Activated T-cell treated with anti-CD3 and anti-CD28 coated beads, Interleukin-2, amount 50 U/mL, for 24 hours (primary cell): Measurements from ENCODE around the gene NR3C1.
A peak's percentile ranks its signal among the peaks of the same experiment; 100 is the strongest.

Experiments
- DNase-seq: peaks from one replicate; pipeline ENCODE4 v3.0.0-alpha.2; 2020
- H3K27ac Mint-ChIP-seq: 2 replicates; pipeline ENCODE4 v1.8.0; 2020; ENCODE audit warnings: mild to moderate bottlenecking, mixed read lengths
- H3K27me3 Mint-ChIP-seq: 2 replicates; pipeline ENCODE4 v1.8.0; 2020; ENCODE audit warnings: mixed read lengths
- H3K36me3 Mint-ChIP-seq: 2 replicates; pipeline ENCODE4 v1.8.0; 2020; ENCODE audit warnings: low read depth, mixed read lengths
- H3K4me1 Mint-ChIP-seq: 2 replicates; pipeline ENCODE4 v1.8.0; 2020; ENCODE audit warnings: low read depth, mixed read lengths
- H3K4me3 Mint-ChIP-seq: 2 replicates; pipeline ENCODE4 v1.8.0; 2020; ENCODE audit warnings: mild to moderate bottlenecking, moderate library complexity, mixed read lengths
- H3K9me3 Mint-ChIP-seq: 2 replicates; pipeline ENCODE4 v1.8.0; 2020; ENCODE audit warnings: mixed read lengths

The NR3C1 gene

GRCh38 chr5:143409926-143410325 lies 6.4 kb upstream of the NR3C1 start:
- no peak overlapping the region for H3K27ac Mint-ChIP-seq
- H3K9me3 Mint-ChIP-seq = peaks cover 8% of the 10 kb centered on the region

GRCh38 chr5:143406408-143406807 lies 2.9 kb upstream of the NR3C1 start:
- H3K4me3 Mint-ChIP-seq = peak overlapping the region; percentile 60
- H3K4me1 Mint-ChIP-seq = peaks cover 41% of the 10 kb centered on the region
- DNase-seq = no peak
- peak overlapping the region; percentile 66 for H3K27ac Mint-ChIP-seq
- no peaks in the 10 kb centered on the region for H3K27me3 Mint-ChIP-seq
- peaks cover 24% of the 10 kb centered on the region for H3K36me3 Mint-ChIP-seq
- peaks cover 8% of the 10 kb centered on the region for H3K9me3 Mint-ChIP-seq

More at GRCh38 chr5:143409926-143410325, 6.4 kb upstream of the NR3C1 start:
- H3K36me3 Mint-ChIP-seq = peaks cover 16% of the 10 kb centered on the region
- H3K27me3 Mint-ChIP-seq = no peaks in the 10 kb centered on the region
- no peak for DNase-seq
- H3K4me1 Mint-ChIP-seq = peaks cover 56% of the 10 kb centered on the region
- H3K4me3 Mint-ChIP-seq = no peak overlapping the region

- peaks cover 31% of the 10 kb centered on the region for H3K36me3 Mint-ChIP-seq
Observed at GRCh38 chr5:143405849-143406098, 2.3 kb upstream of the NR3C1 start.

DNA sequence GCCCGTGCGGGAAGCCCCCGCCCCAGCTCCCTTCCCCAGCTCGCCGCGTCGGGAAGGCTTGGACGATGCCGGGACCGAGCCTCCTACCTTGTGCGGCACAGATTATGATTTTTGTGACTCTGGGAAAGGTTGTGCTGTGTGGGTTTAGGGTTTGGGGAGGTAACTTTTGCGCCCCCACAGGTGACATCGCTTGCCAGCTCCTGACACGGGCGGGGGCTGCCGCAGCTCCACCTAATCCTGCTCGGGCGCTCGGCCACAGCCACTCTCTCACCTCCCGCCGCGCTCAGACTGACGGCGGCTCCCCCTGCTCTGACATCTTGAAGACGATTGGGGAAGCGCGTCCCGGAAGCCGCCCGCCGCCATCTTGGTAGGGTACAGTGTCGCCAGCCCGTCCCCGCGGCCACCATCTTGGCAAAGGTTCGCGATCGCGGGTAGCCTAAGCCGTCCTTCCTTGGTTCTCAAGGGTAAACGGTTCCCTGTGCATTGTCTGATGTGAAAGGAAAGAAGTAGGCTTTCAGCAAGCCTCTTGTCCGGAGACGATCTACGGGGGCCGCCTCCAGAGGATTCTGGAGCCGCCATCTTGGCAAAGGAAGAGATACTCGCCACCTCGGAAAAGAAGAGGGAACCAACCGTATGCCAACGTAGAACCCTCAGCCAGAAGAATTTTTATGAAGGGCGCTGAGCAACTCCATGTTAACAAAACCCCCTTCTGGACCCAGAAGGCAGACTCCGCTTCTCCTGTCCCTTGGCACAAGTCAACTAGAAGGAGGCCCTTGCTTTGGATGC lies 1.8 kb upstream of the NR3C1 start:
- H3K27ac Mint-ChIP-seq = peak overlapping the region; percentile 99
- peak overlapping the region; percentile 87 for H3K4me3 Mint-ChIP-seq
- peak; percentile 92 for DNase-seq
- peaks cover 8% of the 10 kb centered on the region for H3K9me3 Mint-ChIP-seq
- H3K4me1 Mint-ChIP-seq = peaks cover 49% of the 10 kb centered on the region
- peaks cover 36% of the 10 kb centered on the region for H3K36me3 Mint-ChIP-seq
- H3K27me3 Mint-ChIP-seq = no peaks in the 10 kb centered on the region

More at GRCh38 chr5:143405849-143406098, 2.3 kb upstream of the NR3C1 start:
- Mint-ChIP-seq H3K4me1 (peaks cover 47% of the 10 kb centered on the region), H3K27me3 (no peaks in the 10 kb centered on the region), H3K4me3 (peak overlapping the region; percentile 87), H3K27ac (peak overlapping the region; percentile 99), H3K9me3 (peaks cover 8% of the 10 kb centered on the region)
- DNase-seq = no peak

DNA sequence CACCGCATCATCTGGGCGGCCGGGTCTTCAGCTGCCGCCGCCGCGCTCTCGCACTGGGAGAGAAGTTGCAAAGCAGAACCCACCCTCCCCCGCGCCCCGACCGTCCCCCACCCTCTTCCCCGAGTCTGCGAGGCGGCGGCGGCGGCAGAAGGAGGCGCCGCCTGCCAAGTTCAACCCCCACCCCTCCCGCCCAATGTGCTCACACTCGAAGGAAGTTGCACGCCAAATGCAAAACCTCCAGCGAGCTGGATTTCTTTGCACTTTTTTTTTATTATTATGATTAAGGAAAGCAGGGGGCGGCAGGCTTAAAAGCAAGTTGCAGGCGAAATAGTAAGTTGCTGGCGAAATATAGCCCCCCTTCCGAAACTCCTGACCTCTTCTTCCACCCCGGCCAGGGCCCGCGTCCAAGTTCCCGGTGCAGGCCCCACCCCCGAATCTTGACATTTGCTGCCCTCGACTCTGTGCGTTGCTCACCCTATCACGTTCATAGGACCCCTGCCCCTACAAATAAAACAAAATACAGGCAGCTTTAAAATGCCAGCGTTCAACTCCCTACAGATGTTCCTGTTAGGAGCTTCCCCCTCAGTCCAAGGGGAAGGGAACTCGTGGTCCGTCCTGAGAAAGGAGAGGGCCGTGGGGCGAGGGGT lies 1.1 kb upstream of the NR3C1 start:
- H3K27ac Mint-ChIP-seq = peak overlapping the region; percentile 99
- peaks cover 8% of the 10 kb centered on the region for H3K9me3 Mint-ChIP-seq
- H3K4me1 Mint-ChIP-seq = peaks cover 50% of the 10 kb centered on the region
- H3K27me3 Mint-ChIP-seq = no peaks in the 10 kb centered on the region
- H3K4me3 Mint-ChIP-seq = peak overlapping the region; percentile 87
- H3K36me3 Mint-ChIP-seq = peaks cover 43% of the 10 kb centered on the region
- DNase-seq = peak; percentile 77

DNA sequence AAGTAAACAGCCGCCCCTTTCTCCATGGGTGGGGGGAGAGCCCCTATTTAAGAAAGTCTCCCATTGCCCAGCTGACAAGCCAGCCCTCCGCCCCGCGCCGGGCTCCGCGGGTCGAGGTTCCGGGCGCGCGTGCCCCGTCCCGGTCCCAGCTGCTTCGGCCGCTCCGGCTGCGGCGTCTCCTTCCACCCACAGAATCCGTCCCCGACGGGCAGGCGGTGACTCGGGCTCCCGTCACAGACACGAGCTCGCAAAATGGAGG lies 223 bp downstream of the NR3C1 start:
- Mint-ChIP-seq H3K9me3 (peaks cover 8% of the 10 kb centered on the region), H3K4me1 (peaks cover 61% of the 10 kb centered on the region), H3K27me3 (no peaks in the 10 kb centered on the region), H3K27ac (peak overlapping the region; percentile 89), H3K36me3 (peaks cover 55% of the 10 kb centered on the region), H3K4me3 (peak overlapping the region; percentile 84)
- no peak for DNase-seq

GRCh38 chr5:143402553-143403333 lies 743 bp downstream of the NR3C1 start:
- DNase-seq = peak; percentile 69
- peaks cover 8% of the 10 kb centered on the region for H3K9me3 Mint-ChIP-seq
- H3K4me1 Mint-ChIP-seq = peaks cover 62% of the 10 kb centered on the region
- peak overlapping the region; percentile 84 for H3K4me3 Mint-ChIP-seq
- H3K36me3 Mint-ChIP-seq = peaks cover 59% of the 10 kb centered on the region
- no peaks in the 10 kb centered on the region for H3K27me3 Mint-ChIP-seq
- peak overlapping the region; percentile 83 for H3K27ac Mint-ChIP-seq

DNA sequence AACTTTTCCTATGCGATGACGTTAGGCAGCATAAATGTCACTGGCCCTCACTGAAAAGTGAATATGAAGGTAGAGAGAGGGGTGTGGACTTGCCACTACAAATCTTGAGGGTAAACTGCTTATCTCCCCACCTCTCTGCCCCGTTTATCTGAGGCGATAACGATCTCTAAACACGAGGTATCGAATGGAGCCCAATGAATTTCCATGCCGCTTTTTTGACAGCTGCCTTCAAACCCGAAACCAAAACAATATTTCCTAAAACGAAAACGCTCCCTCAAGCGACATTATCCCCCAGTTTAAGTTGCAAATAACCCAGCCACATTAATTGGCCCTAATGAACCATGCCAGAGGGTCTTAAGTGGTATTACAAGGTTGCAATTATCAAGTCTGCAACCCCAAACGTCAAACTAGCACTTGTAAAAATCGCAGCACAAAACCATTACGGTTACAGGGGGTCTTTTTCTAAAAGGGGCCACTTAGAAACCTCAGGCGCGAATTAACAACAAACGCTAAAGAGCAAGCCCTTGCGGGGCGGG lies 1.4 kb downstream of the NR3C1 start:
- Mint-ChIP-seq H3K4me3 (peak overlapping the region; percentile 84), H3K9me3 (peaks cover 8% of the 10 kb centered on the region), H3K27me3 (no peaks in the 10 kb centered on the region), H3K4me1 (peaks cover 66% of the 10 kb centered on the region), H3K27ac (peak overlapping the region; percentile 83), H3K36me3 (peaks cover 63% of the 10 kb centered on the region)
- DNase-seq = no peak

GRCh38 chr5:143401227-143402016 lies 2.1 kb downstream of the NR3C1 start:
- H3K36me3 Mint-ChIP-seq = peaks cover 61% of the 10 kb centered on the region
- H3K27me3 Mint-ChIP-seq = no peaks in the 10 kb centered on the region
- H3K27ac Mint-ChIP-seq = peak overlapping the region; percentile 83
- peak overlapping the region; percentile 84 for H3K4me3 Mint-ChIP-seq
- H3K4me1 Mint-ChIP-seq = peaks cover 64% of the 10 kb centered on the region
- H3K9me3 Mint-ChIP-seq = peaks cover 4% of the 10 kb centered on the region
- no peak for DNase-seq

DNA sequence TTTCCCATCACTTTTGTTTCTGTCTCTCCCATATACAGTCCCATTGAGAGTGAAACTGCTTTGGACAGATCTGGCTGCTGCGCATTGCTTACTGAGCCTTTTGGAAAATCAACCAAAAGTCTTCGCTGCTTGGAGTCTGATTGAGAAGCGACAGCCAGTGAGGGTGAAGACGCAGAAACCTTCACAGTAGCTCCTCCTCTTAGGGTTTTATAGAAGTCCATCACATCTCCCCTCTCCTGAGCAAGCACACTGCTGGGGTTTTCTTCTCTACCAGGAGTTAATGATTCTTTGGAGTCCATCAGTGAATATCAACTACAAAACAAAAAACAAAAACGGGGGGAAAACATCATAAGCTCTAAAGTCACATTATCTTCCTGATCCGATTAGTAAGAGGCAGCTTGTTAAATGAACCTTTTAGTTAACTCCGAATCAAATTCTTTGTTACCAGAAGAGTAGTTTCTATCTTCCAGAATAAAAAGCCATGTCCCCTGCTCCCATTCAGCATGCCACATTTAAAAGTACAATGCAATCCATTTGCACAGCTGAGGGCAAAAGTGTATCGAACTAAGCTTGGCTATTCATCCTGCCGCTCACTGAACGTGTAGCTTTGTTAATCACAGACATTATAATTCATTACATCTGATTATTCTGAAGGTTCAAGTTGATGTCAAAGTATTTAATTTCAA lies 2.8 kb downstream of the NR3C1 start:
- DNase-seq = no peak
- Mint-ChIP-seq H3K4me3 (peak overlapping the region; percentile 84), H3K27me3 (no peaks in the 10 kb centered on the region), H3K36me3 (peaks cover 60% of the 10 kb centered on the region), H3K9me3 (no peaks in the 10 kb centered on the region), H3K27ac (peak overlapping the region; percentile 50), H3K4me1 (peaks cover 64% of the 10 kb centered on the region)

DNA sequence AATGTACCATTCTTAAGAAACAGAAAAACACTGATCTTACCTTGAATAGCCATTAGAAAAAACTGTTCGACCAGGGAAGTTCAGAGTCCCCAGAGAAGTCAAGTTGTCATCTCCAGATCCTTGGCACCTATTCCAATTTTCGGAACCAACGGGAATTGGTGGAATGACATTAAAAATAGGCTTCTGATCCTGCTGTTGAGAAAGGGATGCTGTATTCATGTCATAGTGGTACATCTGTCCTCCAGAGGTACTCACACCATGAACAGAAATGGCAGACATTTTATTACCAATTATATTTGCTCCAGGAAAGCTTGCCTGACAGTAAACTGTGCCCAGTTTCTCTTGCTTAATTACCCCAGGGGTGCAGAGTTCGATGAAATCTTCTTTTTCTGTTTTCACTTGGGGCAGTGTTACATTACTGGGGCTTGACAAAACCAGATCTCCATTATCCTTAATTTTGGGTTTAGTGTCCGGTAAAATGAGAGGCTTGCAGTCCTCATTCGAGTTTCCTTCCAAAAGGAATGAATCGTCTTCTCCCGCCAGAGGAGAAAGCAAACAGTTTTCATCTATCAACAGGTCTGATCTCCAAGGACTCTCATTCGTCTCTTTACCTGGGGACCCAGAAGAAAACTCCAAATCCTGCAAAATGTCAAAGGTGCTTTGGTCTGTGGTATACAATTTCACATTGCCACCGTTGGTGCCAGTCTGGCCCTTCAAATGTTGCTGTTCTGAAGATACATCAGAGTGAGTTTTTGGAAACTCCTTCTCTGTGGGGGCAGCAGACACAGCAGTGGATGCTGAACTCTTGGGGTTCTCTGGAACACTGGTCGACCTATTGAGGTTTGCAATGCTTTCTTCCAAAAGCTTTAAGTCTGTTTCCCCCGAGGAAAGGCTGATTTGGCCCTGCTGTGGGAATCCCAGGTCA lies 3.6 kb downstream of the NR3C1 start:
- no peak for DNase-seq
- Mint-ChIP-seq H3K36me3 (peaks cover 57% of the 10 kb centered on the region), H3K4me3 (peak overlapping the region; percentile 84), H3K4me1 (peaks cover 66% of the 10 kb centered on the region), H3K27me3 (no peaks in the 10 kb centered on the region), H3K9me3 (no peaks in the 10 kb centered on the region), H3K27ac (peak overlapping the region; percentile 50)

DNA sequence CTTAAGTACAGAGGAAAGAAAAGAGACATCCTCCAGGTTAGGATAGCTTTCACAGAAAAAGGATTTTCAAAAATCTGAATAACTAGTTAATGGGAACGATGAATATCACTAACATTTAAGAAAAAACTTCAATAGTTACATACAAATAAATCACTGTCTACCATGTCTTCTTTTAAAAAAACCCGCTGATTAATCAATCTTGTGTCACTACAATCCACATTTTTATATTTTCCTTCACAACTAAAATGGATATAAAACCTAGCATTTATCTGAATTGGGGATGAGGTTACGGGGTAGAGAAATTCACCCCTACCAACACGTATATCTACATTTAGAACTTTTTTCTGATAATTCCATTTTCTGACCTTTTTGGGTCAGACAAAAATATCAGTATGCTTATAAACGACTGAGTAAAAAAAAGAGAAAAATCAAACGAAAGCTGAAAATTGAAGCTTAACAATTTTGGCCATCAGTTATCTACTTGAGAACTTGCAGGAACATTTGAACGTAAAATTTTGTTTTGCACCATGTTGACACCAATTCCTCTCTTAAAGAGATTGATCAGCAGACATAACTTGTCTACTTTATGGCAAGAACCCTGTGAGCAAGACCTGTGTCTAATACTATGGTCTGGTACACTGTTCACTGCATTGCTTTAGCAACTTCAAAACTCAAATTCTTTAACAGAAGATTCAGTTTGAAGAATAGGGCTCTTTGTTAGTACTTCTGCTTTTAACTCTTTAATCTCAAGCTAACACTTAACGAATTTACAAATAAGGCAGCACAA lies 4.8 kb downstream of the NR3C1 start:
- Mint-ChIP-seq H3K27ac (peak overlapping the region; percentile 61), H3K27me3 (no peaks in the 10 kb centered on the region), H3K9me3 (no peaks in the 10 kb centered on the region), H3K4me3 (peak overlapping the region; percentile 84), H3K4me1 (peaks cover 74% of the 10 kb centered on the region), H3K36me3 (peaks cover 60% of the 10 kb centered on the region)
- DNase-seq = no peak
